DMS153 (cell line): Measurements from ENCODE around the gene F7.
"Not testable (repeated sequence)": the region's sequence is repeated elsewhere in the genome, so short reads cannot be mapped to it uniquely, and the experiment has no call there.

Source experiments
- DNase-seq: peaks from one replicate; lab custom pipeline; 2025; lab: John Stamatoyannopoulos, UW

The F7 gene

DNA sequence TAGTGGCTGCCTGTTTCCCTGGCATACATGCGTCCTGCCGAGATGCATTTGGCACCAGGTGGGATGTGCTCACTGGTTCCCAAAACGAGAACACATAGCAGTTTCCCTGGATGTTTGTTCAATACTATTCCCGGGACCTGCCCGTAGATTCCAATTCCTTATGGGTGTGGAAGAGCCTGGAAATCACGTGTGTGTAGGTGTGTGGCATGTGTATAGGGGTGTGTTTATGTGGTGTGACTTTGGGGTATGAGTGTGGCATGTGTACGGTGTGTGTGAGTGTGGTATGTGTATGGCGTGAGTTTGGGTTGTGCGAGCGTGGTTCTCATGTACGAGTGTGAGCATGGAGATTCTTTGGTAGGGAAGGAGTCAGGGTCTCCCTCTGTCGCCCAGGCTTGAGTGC lies 2.9 kb upstream of the F7 start:
- DNase-seq, result no peak

DNA sequence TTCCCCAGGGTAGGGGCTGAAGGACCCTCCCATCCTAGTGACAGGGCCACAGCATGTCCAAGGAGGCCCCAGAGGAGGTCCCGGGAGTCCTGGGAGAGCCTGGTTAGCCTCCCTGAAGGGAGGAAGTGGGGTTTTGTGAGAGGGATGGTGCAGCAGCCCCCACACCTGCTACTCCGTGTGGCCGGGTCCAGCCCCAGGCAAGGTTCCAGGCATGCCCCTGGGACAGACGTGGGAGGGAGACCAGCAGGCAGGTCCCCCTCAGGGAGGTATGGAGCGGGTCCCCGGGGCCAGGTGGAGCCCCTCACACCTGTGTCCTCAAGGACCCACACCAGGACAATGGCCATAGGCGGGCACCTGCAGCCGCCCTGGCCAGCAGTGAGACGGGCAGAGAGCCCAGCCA lies 1.9 kb upstream of the F7 start:
- no peak for DNase-seq

DNA sequence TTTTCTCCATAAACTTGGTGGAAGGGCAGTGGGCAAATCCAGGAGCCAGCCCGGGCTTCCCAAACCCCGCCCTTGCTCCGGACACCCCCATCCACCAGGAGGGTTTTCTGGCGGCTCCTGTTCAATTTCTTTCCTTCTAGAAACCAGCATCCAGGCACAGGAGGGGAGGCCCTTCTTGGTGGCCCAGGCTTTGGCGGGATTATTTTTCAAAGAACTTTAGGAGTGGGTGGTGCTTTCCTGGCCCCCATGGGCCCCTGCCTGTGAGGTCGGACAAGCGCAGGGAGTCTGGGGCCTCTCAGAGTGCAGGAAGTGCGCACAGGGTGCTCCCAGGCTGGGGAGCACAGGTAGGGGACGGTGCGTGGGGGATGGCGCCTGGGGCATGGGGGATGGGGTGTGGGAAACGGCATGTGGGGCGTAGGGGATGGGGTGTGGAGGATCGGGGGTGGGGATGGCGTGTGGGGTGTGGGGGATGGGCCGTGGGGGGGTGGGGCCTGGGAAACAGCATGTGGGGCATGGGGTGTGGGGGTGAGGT lies 396 bp downstream of the F7 start:
- DNase-seq, result no peak

DNA sequence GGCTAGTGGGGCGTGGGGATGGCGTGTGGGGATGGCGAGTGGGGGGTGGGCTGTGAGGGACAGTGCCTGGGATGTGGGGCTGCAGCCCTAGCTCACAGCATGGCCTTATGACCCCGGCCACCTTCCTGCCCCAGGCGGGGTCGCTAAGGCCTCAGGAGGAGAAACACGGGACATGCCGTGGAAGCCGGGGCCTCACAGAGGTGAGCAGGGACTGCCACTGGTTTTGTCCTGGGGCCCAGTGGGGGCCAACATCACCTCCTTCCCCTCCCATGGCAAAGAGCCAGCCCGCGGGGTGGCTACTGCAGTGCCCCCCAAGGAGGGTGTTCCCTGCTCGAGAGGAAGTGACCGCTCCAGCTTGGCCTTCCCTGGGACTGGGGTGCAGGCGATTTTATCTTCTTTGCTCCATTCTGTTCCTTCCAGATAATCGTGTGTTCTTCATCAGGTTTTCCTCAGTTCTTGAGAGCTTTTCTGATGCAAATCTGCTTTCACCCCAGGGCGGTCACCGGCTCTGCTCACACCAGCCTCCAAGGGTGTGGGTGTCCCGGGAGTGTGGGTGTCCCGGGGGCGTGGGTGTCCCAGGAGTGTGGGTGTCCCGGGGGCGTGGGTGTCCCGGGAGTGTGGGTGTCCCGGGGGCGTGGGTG lies 1.2 kb downstream of the F7 start:
- no peak for DNase-seq

DNA sequence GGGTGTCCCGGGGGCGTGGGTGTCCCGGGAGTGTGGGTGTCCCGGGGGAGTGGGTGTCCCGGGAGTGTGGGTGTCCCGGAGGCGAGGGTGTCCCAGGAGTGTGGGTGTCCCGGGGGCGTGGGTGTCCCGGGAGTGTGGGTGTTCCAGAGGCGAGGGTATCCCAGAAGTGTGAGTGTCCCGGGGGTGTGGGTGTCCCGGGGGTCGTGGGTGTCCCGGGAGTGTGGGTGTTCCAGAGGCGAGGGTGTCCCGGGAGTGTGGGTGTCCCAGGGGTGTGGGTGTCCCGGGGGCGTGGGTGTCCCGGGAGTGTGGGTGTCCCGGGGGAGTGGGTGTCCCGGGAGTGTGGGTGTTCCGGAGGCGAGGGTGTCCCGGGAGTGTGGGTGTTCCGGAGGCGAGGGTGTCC lies 2.9 kb downstream of the F7 start:
- DNase-seq, result not testable (repeated sequence)

DNA sequence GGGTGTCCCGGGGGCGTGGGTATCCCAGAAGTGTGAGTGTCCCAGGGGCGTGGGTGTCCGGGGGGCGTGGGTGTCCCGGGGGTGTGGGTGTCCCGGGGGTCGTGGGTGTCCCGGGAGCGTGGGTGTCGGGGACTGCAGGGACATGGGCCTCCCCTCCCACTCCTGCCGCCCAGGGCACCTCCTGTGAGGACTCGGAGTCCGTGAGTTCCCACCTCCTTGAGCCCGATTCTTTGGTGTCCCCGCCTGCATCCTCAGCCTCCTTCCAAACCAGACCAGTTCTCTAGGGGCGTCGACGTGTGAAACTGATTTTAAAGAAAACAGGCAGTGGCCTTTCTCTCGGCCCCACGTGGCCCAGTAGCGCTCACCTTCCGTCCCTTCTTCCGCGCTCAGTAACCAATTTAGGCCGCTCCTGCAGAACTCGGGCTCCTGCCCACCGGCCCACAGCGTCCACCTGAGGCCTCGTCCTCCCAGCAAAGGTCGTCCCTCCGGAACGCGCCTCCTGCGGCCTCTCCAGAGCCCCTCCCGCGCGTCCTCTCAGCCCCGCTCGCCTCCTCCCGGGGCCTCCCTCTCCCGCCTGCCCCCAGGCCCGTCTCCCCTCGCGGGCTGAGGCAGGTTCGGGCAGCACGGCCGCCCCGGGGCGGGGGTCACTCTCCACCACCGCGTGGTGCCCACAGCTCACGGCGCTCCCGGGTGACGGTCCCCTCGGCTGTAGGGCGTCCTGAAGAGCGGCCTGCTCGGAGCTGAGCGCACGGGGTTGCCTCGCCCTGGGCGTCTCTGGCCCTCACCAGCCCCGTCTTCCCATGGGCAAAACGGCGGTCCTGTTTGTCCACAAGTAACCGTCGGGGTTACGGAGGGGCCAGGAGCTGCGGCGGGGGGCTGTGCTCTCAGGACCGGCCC lies 3.8 kb downstream of the F7 start:
- DNase-seq, result no peak

DNA sequence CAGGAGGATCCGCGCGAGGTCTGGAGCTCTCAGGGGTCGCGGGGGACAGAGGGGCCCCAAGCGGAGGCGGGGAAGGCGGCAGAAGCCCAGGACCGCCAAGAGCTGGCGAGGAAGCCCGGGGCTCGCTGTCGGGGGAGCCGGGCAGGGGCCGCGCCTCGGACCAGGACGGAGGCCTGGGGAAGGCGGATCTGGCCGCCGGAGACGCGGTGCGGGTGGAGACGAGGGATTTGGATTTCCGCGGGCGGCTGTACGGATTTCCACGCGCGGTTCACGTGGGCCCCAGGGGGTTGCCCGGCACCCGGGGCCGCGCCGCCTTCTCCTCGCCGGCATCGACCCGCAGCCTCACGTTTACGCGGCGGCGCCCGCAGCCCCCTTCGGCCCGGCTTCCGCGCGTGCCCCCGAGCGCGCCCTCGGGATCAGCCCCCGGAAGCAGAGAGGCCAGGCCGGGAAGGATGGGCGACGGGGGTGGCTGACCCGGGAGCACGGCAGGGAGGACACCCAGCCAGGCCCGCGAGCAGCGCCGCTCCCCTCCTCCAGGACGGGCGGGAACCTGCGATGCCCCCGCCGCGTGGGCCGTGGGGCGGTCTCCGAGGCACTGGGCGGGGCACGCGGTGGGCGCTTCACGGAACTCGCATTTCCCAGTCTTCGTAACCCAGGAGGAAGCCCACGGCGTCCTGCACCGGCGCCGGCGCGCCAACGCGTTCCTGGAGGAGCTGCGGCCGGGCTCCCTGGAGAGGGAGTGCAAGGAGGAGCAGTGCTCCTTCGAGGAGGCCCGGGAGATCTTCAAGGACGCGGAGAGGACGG lies 4.7 kb downstream of the F7 start:
- no peak for DNase-seq

DNA sequence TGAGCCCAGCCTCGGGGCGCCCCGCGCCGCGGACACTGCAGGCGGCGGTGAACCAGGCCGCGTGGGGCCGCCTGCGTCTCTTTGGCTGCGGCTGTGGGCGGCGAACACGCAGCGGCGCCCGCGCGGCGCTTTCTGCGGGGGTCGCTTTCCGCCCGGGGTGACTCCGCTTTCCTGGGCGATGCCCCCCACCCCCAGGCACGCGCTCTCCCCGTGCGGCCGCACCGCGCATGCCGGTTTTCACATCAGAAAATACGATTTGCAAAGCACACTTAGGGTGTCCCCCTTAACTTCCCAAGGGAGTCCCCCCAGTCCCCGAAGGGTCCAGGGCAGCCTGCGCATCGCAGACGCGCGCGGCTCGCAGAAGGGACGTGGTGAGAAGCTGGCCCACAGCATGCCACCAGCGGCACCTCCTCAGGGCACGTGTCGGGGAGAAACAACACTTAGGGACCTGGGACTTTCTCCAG lies 5.3 kb downstream of the F7 start:
- DNase-seq, result no peak

DNA sequence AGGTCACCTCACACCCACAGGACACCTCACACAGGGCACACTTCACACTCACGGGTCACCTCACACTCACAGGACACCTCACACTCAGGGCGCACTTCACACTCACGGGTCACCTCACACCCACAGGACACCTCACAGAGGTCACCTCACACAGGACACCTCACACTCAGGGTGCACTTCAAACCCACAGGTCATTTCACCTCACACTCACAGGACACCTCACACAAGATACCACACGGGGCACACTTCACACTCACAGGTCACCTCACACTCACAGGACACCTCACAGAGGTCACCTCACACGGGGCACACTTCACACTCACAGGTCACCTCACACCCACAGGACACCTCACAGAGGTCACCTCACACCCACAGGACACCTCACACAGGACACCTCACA lies 6.2 kb downstream of the F7 start:
- DNase-seq, result not testable (repeated sequence)

DNA sequence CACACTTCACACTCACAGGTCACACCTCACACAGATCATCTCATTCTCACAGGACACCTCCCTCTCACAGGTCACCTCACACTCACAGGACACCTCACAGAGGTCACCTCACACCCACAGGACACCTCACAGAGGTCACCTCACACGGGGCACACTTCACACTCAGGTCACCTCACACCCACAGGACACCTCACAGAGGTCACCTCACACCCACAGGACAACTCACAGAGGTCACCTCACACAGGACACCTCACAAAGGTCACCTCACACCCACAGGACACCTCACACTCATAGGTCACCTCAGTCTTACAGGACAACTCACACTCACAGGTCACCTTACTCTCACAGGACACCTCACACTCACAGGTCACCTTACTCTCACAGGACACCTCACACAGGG lies 6.9 kb downstream of the F7 start:
- not testable (repeated sequence) for DNase-seq

DNA sequence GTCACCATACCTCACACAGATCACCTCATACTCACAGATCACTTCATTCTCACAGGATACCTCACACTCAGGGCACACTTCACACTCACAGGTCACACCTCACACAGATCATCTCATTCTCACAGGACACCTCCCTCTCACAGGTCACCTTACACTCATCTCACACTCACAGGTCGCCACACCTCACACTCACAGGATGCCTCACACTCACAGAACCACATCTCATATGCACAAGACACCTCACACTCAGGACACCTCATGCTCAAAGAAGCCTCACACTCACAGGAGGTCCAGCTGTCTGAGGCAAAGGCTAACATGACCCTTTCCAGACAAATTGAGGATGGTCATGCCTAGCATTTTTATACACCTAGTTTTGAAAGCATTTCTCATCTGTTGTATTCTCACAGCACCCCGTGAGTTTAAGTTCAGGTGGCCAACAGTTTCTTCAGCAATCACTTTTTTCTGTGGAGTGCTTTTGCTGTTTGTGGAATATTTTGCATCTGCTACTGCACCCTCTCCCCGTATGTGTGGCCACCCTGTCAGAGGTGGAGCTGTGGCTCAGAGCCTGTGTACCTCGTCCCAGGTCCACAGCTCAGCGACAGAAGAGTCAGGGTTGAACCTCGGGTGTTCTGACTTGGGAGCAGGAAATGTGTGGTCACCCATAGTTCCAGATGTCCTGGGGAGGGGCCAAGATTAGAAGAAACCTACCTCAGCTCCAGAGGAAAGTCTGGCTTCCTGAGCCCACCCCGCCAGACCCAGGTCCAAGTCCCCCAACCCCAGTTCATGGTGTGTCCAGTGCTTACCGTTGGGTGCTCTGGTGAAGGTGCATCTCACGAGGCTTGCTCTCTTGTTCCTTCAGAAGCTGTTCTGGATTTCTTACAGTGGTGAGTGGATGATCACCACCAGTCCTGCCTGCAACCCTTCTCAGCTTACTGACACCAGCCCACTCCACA lies 7.6 kb downstream of the F7 start:
- DNase-seq, result no peak

DNA sequence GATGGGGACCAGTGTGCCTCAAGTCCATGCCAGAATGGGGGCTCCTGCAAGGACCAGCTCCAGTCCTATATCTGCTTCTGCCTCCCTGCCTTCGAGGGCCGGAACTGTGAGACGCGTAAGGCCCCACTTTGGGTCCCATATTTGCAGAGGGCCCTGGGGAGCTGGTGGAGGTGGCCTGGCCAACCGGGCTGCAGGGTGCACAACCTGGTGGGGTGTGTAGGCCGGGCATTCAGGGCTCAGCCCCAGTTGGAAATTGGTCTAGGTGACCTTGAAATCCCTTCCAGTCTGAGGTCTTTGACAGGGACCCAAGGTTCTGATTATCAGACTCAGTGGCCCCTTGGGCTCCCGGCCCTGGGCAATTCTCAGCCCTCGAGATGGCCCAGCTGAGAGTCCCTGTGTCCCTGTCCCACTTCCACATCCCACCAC lies 8.3 kb downstream of the F7 start:
- no peak for DNase-seq

DNA sequence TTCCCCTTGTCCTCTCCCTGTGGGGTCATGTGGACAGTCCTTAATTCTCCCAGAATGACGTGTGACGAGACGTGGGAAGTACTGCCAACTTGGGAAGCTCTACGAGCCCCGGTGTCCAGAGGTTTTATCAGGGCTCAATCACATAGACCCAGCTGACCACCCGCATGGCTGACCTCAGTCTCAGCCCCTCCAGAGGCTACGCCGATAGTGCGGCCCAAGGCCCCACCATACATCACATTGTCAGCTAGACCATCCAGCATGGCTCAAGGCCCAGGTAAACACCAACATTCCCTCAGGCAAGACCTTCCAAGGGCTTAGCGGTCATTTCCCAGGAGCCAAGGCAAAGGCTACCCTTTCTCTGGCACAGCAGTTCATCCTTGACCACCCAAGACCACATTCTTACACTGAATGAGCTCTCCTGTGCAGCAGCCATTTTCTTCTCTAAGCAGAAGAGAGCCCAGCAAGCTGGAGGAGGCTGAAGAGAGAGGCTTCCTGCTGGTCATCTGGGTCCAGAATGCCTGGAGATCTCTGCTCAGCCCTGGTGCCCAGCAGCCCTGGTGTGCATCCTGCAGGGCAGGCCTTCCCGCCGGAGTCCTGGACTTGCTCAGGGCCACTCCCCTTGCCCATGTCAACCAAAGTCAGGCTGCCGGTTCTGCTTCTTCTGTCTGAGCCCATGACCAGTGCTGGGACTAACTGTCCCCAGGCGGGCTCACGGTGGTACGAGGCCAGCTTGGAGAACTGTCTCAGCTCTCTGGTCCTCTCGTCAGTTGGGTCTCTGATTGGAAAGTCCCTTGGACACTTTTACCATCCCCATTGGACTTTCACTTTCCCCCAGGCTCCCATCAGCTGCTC lies 9.1 kb downstream of the F7 start:
- DNase-seq, result no peak

DNA sequence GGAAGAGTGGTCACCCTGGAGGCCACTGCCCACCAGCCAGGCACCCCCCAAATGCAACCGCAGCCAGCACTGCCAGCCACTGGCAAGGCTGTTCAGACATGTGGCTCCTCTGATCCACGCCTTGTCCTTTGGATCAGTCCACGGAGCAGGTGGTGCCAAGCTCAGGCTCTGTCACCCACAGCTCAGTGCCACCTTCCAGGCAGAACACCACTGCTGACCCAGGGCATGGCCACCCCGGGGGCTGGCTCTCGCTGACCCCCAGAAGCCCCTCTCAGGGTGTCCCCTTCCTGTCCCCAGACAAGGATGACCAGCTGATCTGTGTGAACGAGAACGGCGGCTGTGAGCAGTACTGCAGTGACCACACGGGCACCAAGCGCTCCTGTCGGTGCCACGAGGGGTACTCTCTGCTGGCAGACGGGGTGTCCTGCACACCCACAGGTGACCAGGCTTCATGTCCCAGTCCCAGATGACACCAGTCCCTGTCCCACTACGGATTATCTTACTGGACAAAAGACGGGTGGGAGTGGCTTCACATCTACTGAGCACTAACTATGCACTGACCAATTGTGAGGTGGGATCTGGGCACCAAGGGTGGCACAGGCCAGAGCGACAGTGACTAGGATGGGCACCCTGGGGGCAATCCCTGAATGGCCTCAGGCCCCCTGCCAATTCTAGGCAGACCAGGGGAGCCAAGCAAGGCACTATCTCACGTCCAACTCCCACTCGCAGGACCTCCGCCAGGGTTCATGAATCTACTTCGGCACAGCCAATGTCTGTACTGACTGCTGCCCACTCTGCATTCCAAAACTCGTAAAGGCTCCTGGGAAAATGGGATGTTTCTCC lies 10.0 kb downstream of the F7 start:
- DNase-seq, result no peak

DNA sequence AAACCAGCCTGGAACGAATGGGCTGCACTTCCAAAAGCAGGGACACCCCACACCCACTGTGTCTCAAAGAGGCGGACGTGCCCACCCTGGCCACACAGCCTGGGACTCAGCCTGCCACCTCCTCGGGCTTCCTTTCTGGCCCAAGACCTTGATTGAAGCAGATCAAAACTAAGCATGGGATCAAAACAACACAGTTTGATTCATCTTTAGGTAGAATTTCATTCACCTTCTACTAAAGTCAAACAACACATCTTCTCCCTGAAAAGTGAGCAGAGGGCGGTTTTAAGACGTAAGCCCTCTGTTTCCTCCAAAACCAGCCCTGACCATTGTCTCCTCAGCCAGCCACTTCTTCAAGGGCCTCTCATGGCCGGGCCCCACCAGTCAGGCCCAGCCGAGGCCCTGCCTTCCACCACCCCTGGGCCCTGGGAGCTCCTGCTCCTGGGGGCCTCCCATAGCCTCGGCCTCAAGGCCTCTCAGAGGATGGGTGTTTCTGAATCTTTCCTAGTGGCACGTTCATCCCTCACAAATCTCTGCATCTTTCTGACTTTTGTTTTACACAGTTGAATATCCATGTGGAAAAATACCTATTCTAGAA lies 10.7 kb downstream of the F7 start:
- DNase-seq, result no peak

DNA sequence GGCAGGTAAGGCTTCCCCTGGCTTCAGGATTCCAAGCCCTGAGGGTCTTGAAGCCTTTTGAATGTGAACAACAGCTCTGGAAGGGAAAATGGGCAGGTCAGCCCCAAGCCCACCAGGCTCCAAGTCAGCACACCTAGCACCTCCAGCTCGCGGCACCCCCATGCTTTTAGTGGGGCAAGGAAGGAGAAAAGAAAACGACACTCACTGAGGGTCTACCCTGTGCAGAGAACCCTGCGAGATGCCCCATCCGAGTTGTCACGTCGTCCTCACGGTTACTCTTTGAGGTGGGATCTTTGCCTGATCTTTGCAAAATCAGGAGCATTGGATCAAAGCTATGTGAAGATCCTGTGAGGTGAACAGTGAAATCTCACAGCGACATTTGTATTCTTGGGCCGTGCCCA lies 11.3 kb downstream of the F7 start:
- DNase-seq, result no peak

DNA sequence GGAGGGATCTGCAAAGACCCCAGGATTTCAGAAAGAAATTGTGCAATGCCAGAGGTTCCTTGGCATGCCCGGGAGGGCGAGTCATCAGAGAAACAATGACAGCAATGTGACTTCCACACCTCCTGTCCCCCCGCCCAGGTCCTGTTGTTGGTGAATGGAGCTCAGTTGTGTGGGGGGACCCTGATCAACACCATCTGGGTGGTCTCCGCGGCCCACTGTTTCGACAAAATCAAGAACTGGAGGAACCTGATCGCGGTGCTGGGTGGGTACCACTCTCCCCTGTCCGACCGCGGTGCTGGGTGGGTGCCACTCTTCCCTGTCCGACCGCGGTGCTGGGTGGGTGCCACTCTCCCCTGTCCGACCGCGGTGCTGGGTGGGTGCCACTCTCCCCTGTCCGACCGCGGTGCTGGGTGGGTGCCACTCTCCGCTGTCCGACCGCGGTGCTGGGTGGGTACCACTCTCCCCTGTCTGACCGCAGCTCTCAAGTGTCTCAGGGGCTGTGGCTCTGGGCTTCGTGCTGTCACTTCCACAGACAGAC lies 11.8 kb downstream of the F7 start:
- no peak for DNase-seq

DNA sequence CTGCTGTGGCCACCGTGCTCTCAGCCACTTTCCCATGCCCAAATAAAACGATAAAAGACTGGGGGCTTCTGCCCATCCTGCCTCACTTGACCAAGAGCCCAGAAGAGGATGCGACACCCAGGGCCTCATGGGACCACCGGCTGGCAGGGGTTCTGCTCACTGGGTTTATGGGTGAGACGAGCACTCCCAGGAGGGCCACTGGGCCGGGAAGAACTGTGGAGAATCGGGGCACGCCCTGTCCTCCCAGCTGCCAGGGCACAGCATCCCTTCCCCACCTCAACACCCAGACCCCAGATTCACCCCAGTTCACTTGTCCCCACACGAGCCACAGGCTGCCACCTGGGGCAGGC lies 12.3 kb downstream of the F7 start:
- DNase-seq, result no peak
